Measurements from ENCODE around the gene OSTF1.

OSTF1 gene

DNA sequence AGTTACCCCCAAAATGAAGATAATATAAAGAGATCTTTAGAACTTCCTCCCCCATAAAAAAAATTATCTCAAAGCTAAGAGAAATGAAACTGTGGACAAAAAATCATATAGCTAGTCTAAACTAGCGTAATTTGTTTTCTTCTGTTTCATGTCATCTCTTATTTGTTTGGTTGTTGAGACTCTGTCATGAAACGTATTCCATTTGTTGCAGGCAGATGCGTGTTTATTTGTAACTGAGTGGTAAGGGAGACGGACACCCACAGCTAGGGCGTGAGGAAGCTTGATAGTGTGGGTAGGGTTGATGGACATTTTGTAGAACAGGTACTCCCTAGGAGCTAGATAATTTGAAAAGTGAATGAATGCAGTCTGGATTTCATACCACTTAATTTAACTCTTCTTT is 41.9 kb downstream of the OSTF1 start:
- H3K27me3 ChIP-seq (ENCODE audit: insufficient read depth, low read depth), result no peaks in the 10 kb centered on the region
- no peak overlapping the region for H3K4me2 ChIP-seq
- no peaks in the 10 kb centered on the region for H3K36me3 ChIP-seq (ENCODE audit: insufficient read depth)
- H3K4me3 ChIP-seq (IDR thresholded peaks at IDR 0.05; ENCODE audit: insufficient read depth, low read depth, low read length), result no peak overlapping the region
- TF ChIP-seq CTCF (conservative IDR thresholded peaks at IDR 0.05; ENCODE audit: low read depth, low read length), result no peak
- no peak overlapping the region for H3K9ac ChIP-seq
- H3K4me1 ChIP-seq (ENCODE audit: low read depth, poor library complexity, severe bottlenecking), result no peaks in the 10 kb centered on the region
- no peak overlapping the region for H2AFZ ChIP-seq (ENCODE audit: low read depth)
- H3K27ac ChIP-seq, result no peak overlapping the region
- no peaks in the 10 kb centered on the region for H4K20me1 ChIP-seq (ENCODE audit: insufficient read depth)
- no peaks in the 10 kb centered on the region for H3K79me2 ChIP-seq (ENCODE audit: insufficient read depth, low read depth)

DNA sequence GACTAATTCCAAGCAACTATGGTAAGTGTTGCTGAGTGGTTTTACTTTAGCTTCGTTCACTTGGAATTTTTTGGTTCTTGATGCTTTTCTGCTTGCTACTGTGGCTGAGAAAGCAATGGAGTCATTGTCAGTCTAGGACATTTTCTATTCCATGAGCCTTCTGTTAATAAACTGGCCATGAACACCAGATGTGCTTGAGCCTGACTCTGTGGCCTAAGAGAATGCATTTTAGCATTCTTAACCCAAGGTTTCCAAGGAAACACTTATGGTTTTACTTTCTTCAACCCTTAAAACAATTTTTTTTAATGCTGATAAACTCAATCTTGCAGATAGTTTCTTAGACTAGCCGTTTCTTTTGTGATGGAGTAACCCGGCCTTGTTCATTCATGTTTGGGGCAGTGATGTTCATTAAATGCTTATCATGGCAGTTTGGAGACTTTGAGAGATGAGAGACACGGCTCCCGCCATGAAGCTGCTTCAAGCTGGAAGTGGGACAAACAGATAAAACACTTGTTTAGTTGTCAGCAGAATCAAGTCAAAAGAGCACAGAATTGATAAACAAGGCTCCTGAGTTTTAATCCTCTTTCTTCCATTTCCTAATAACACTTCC is 42.4 kb downstream of the OSTF1 start:
- Histone ChIP-seq H3K27me3 (ENCODE audit: insufficient read depth, low read depth) (no peaks in the 10 kb centered on the region), H3K27ac (no peak overlapping the region), H3K4me1 (ENCODE audit: low read depth, poor library complexity, severe bottlenecking) (no peaks in the 10 kb centered on the region), H2AFZ (ENCODE audit: low read depth) (no peak overlapping the region), H3K36me3 (ENCODE audit: insufficient read depth) (no peaks in the 10 kb centered on the region), H3K4me2 (no peak overlapping the region), H4K20me1 (ENCODE audit: insufficient read depth) (no peaks in the 10 kb centered on the region), H3K4me3 (IDR thresholded peaks at IDR 0.05; ENCODE audit: insufficient read depth, low read depth, low read length) (no peak overlapping the region), H3K79me2 (ENCODE audit: insufficient read depth, low read depth) (no peaks in the 10 kb centered on the region), H3K9ac (no peak overlapping the region)
- no peak for TF ChIP-seq CTCF (conservative IDR thresholded peaks at IDR 0.05; ENCODE audit: low read depth, low read length)

GRCh38 chr9:75131700-75132099 is 43.4 kb downstream of the OSTF1 start:
- no peaks in the 10 kb centered on the region for H3K79me2 ChIP-seq (ENCODE audit: insufficient read depth, low read depth)
- TF ChIP-seq CTCF (conservative IDR thresholded peaks at IDR 0.05; ENCODE audit: low read depth, low read length), result no peak
- no peaks in the 10 kb centered on the region for H3K4me1 ChIP-seq (ENCODE audit: low read depth, poor library complexity, severe bottlenecking)
- H3K27me3 ChIP-seq (ENCODE audit: insufficient read depth, low read depth), result no peaks in the 10 kb centered on the region
- H2AFZ ChIP-seq (ENCODE audit: low read depth), result no peak overlapping the region
- H3K36me3 ChIP-seq (ENCODE audit: insufficient read depth), result no peaks in the 10 kb centered on the region
- no peak overlapping the region for H3K4me3 ChIP-seq (IDR thresholded peaks at IDR 0.05; ENCODE audit: insufficient read depth, low read depth, low read length)
- no peaks in the 10 kb centered on the region for H4K20me1 ChIP-seq (ENCODE audit: insufficient read depth)
- no peak overlapping the region for H3K9ac ChIP-seq
- no peak overlapping the region for H3K4me2 ChIP-seq
- no peak overlapping the region for H3K27ac ChIP-seq

DNA sequence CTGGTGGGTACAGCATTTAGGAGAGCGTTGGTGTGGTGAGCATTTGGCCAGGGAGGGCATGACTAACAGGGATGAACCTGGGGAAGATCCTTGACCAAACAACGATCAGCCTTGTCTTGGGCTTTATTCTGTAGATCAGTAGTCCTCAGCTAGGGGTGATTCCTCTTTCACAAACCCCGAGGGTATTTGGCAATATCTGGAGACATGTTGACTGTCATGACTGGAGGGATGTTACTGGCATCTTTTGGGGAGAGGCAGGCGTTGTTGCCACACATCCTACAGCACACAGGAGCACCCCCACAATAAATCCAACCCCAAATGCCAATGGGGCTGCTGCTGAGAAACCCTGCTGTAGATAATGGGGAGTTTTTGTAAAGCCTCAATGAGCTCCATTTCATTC is 43.9 kb downstream of the OSTF1 start:
- Histone ChIP-seq H4K20me1 (ENCODE audit: insufficient read depth) (no peaks in the 10 kb centered on the region), H2AFZ (ENCODE audit: low read depth) (no peak overlapping the region), H3K36me3 (ENCODE audit: insufficient read depth) (no peaks in the 10 kb centered on the region), H3K79me2 (ENCODE audit: insufficient read depth, low read depth) (no peaks in the 10 kb centered on the region), H3K27me3 (ENCODE audit: insufficient read depth, low read depth) (no peaks in the 10 kb centered on the region), H3K27ac (no peak overlapping the region), H3K4me1 (ENCODE audit: low read depth, poor library complexity, severe bottlenecking) (no peaks in the 10 kb centered on the region), H3K9ac (no peak overlapping the region), H3K4me2 (no peak overlapping the region), H3K4me3 (IDR thresholded peaks at IDR 0.05; ENCODE audit: insufficient read depth, low read depth, low read length) (no peak overlapping the region)
- no peak for TF ChIP-seq CTCF (conservative IDR thresholded peaks at IDR 0.05; ENCODE audit: low read depth, low read length)

All from KMS-11 (cell line).